Activated CD4-positive, alpha-beta T cell treated with anti-CD3 and anti-CD28 coated beads for 1 hour (primary cell): Measurements from ENCODE around the gene TMEM212.
"Not testable (repeated sequence)": the region's sequence is repeated elsewhere in the genome, so short reads cannot be mapped to it uniquely, and the experiment has no call there.

ENCODE experiments used
- DNase-seq: peaks from one replicate; pipeline ENCODE4 v3.0.0-alpha.2; 2020

Gene TMEM212

GRCh38 chr3:171835116-171835515 is 8.0 kb upstream of the TMEM212 start:
- DNase-seq = no peak

- no peak for DNase-seq
These were observed 7.5 kb upstream of the TMEM212 start for GRCh38 chr3:171835613-171836012.

GRCh38 chr3:171836855-171837254 is 6.3 kb upstream of the TMEM212 start:
- no peak for DNase-seq

GRCh38 chr3:171837698-171838097 is 5.5 kb upstream of the TMEM212 start:
- no peak for DNase-seq

GRCh38 chr3:171838218-171838720 is 4.9 kb upstream of the TMEM212 start:
- DNase-seq = no peak

- DNase-seq = no peak
These were observed 3.9 kb upstream of the TMEM212 start for GRCh38 chr3:171839270-171839669.

GRCh38 chr3:171840445-171840810 is 2.7 kb upstream of the TMEM212 start:
- DNase-seq = no peak

GRCh38 chr3:171840811-171841619 is 2.1 kb upstream of the TMEM212 start:
- DNase-seq = no peak

- no peak for DNase-seq
These were observed 1.5 kb upstream of the TMEM212 start for GRCh38 chr3:171841620-171842000.

GRCh38 chr3:171844873-171845272 is 1.7 kb downstream of the TMEM212 start:
- no peak for DNase-seq

- no peak for DNase-seq
These were observed 2.5 kb downstream of the TMEM212 start for GRCh38 chr3:171845481-171846284.

- DNase-seq = no peak
These were observed 3.4 kb downstream of the TMEM212 start for GRCh38 chr3:171846597-171846996.

- no peak for DNase-seq
These were observed 4.0 kb downstream of the TMEM212 start for GRCh38 chr3:171847133-171847532.

GRCh38 chr3:171847595-171848259 is 4.6 kb downstream of the TMEM212 start:
- no peak for DNase-seq

- DNase-seq = no peak
These were observed 6.6 kb downstream of the TMEM212 start for GRCh38 chr3:171849617-171850319.

GRCh38 chr3:171850320-171850959 is 7.3 kb downstream of the TMEM212 start:
- no peak for DNase-seq

GRCh38 chr3:171850960-171851659 is 8.0 kb downstream of the TMEM212 start:
- DNase-seq = no peak

- no peak for DNase-seq
These were observed 8.5 kb downstream of the TMEM212 start for GRCh38 chr3:171851660-171852058.

- no peak for DNase-seq
These were observed 11.6 kb downstream of the TMEM212 start for GRCh38 chr3:171854649-171855305.

- not testable (repeated sequence) for DNase-seq
These were observed 15.6 kb downstream of the TMEM212 start for GRCh38 chr3:171858770-171859169.
